Esophagus muscularis mucosa (tissue), 4 donors: ENCODE results near the gene CFHR4. TPM values are rescaled to one million over a fixed set of nuclear protein-coding genes. Genes with fewer than 3 reads are reported as not detected.

Experiments
- DNase-seq: peaks from one replicate; pipeline ENCODE4 v3.0.0-alpha.2; 2017; ENCODE audit errors: extremely low spot score
- H3K27ac ChIP-seq, 4 donors: fragments of 200-600 bp; sonication (generic); replicated peaks in 1 of 4; 1 replicate in 3 of 4; 2 replicates in 1 of 4; pipeline ENCODE4 v1.5.1; 2016 to 2019; ENCODE audit warnings: mild to moderate bottlenecking in 1 of 4
- H3K27me3 ChIP-seq, 4 donors: fragments of 200-600 bp; sonication (generic); one replicate each; pipeline versions ENCODE4 v1.5.1 to v1.6.0; 2016 to 2019
- H3K36me3 ChIP-seq, 4 donors: fragments of 200-600 bp; sonication (generic); one replicate each; pipeline ENCODE4 v1.5.1; 2016 to 2019
- H3K4me1 ChIP-seq, 4 donors: fragments of 200-600 bp; sonication (generic); one replicate each; pipeline ENCODE4 v1.5.1; 2016 to 2019
- H3K4me3 ChIP-seq, 4 donors: fragments of 200-600 bp; sonication (generic); 1 replicate in 2 of 4; 2 replicates in 2 of 4; pipeline ENCODE4 v1.5.1; 2016 to 2019; ENCODE audit warnings: mild to moderate bottlenecking in 4 of 4, moderate library complexity in 1 of 4
- H3K9me3 ChIP-seq, 4 donors: fragments of 200-600 bp; sonication (generic); 1 replicate in 3 of 4; 2 replicates in 1 of 4; pipeline ENCODE4 v1.5.1; 2016 to 2019
- EP300 ChIP-seq: sonication (generic); formaldehyde crosslinking; IDR thresholded peaks from one replicate; pipeline ENCODE4 v1.6.1; 2017; ENCODE audit warnings: antibody characterized with exemption
- POLR2A ChIP-seq: fragments of 450-650 bp; IDR thresholded peaks from one replicate; pipeline ENCODE4 v1.6.1; 2017; ENCODE audit warnings: antibody characterized with exemption, moderate library complexity, mild to moderate bottlenecking, low read depth
- POLR2AphosphoS5 ChIP-seq, 2 donors: sonication (generic); formaldehyde crosslinking; IDR thresholded peaks; one replicate each; pipeline ENCODE4 v1.6.1; 2017; ENCODE audit warnings: antibody characterized with exemption in 2 of 2
- WGBS: methylation state at CpG from one replicate; pipeline ENCODE4 v1.1.5; 2018; 5-methylcytosine and 5-hydroxymethylcytosine counted together
- intact Hi-C: fragments of 100-400 bp; cut with DNase I; formaldehyde crosslinking; loops from one replicate; pipeline ENCODE4 v1.15.1; 2023
- total RNA-seq, 4 donors: library from RNA; depleted of rRNA; stranded (reverse); fragments of >200 nt; gene quantifications; one replicate each; pipeline versions ENCODE4 v1.1.0 to v1.2.1, GENCODE V29; 2016
- TF ChIP-seq, protein P1 (sequence below), 3 experiments: fragments of 200-600 bp in 2 of 3; fragments of 450-650 bp in 1 of 3; sonication (generic) in 2 of 3; IDR thresholded peaks; one replicate each; pipeline ENCODE4 v1.5.1; 2017 to 2019; ENCODE audit warnings: antibody characterized with exemption in 3 of 3, mild to moderate bottlenecking in 2 of 3, moderate library complexity in 1 of 3

Gene CFHR4
- total RNA-seq, 4 donors from 2014 or later: not detected

DNA sequence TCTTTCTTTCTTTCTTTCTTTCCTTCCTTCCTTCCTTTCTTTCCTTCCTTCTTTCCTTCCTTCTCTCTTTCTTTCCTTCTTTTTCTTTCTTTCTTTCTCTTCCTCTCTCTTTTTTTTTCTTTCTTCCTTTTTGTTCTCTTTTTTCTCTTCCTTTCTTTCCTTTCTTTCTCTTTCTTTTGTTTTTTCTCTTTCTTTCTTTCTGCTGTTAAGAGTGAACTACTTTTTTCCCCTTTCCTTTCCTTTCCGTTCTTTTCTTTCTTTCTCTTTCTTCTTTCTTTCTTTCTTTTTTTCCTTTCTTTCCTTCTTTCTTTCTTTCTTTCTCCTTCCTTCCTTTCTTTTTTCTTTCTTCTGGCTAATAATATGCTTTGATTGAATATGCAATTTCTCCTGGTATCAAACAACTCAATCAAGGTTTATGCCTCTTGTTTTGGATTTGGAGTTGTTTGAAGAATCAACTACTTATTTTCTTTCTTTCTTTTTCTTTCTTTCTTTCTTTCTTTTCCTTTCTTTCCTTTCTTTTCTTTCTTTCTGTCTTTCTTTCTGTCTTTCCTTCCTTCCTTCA is 27.4 kb upstream of the CFHR4 start:
- intact Hi-C loops: no loop called here
- no peak for TF ChIP-seq EP300
- TF ChIP-seq, protein P1, sequence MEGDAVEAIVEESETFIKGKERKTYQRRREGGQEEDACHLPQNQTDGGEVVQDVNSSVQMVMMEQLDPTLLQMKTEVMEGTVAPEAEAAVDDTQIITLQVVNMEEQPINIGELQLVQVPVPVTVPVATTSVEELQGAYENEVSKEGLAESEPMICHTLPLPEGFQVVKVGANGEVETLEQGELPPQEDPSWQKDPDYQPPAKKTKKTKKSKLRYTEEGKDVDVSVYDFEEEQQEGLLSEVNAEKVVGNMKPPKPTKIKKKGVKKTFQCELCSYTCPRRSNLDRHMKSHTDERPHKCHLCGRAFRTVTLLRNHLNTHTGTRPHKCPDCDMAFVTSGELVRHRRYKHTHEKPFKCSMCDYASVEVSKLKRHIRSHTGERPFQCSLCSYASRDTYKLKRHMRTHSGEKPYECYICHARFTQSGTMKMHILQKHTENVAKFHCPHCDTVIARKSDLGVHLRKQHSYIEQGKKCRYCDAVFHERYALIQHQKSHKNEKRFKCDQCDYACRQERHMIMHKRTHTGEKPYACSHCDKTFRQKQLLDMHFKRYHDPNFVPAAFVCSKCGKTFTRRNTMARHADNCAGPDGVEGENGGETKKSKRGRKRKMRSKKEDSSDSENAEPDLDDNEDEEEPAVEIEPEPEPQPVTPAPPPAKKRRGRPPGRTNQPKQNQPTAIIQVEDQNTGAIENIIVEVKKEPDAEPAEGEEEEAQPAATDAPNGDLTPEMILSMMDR (IDR thresholded peaks at IDR 0.05): no peak
- H3K4me1 ChIP-seq: no peaks in the 10 kb centered on the region
- H3K27me3 ChIP-seq: no peaks in the 10 kb centered on the region
- DNase-seq: no peak
- H3K36me3 ChIP-seq: no peaks in the 10 kb centered on the region
- WGBS: 92% methylated on average over 1 of the region's 1 CpG
- H3K4me3 ChIP-seq: no peak overlapping the region
- peaks cover 0 to 7% (median 0%) of the 10 kb centered on the region in 4 donors for H3K9me3 ChIP-seq
- no peak overlapping the region for H3K27ac ChIP-seq

DNA sequence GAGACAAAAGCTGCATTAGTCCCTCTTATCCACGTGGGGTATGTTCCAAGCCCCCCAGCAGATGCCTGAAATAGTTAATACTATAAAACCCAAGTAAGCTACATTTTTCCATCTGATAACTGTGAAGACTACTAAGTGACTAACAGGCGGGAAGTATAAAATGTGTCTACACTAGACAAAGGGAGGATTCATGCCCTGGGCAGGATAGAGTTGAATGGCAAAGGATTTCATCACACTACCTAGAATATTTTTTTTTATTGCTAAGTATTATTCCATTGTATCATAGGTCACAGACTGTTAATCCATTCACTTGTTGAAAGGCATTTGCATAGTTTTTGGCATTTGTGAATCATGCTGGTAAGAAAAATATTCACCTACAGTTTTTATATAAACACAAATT is 26.4 kb upstream of the CFHR4 start:
- intact Hi-C loops: no loop called here
- TF ChIP-seq POLR2AphosphoS5 (IDR thresholded peaks at IDR 0.05) (no peak), POLR2A (no peak), EP300 (no peak)
- TF ChIP-seq, protein P1 (IDR thresholded peaks at IDR 0.05): no peak
- no peak for DNase-seq
- Histone ChIP-seq H3K36me3 (no peaks in the 10 kb centered on the region), H3K27ac (no peak overlapping the region), H3K4me3 (no peak overlapping the region), H3K27me3 (no peaks in the 10 kb centered on the region), H3K9me3 (peaks cover 0 to 7% (median 2%) of the 10 kb centered on the region in 4 donors), H3K4me1 (no peaks in the 10 kb centered on the region)
- WGBS: 69% methylated on average over 2 of the region's 2 CpGs

DNA sequence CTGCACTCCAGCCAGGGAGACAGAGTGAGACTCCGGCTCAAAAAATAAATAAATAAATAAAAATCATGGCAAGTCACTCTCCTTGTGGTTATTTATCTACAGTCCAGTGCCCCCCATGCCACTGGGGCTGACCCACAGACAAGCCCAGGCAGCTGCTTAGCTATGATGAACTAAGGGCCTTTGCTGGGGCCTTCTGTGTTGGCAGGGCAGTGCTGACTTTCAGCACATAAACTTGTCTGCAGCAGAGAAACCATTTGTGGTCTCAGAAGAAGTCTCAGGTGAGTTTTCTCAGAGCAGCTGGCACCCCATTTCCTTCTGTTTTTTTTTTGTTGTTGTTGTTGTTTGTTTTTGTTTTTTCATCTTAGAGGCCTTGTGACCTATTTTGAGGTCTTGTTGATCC is 20.9 kb upstream of the CFHR4 start:
- no peak overlapping the region for H3K4me3 ChIP-seq
- TF ChIP-seq, protein P1 (IDR thresholded peaks at IDR 0.05): no peak
- TF ChIP-seq EP300 (no peak), POLR2AphosphoS5 (IDR thresholded peaks at IDR 0.05) (no peak), POLR2A (no peak)
- H3K27me3 ChIP-seq: no peaks in the 10 kb centered on the region
- intact Hi-C loops: no loop called here
- no peaks in the 10 kb centered on the region for H3K36me3 ChIP-seq
- H3K27ac ChIP-seq: no peak overlapping the region
- peaks cover 0 to 7% (median 2%) of the 10 kb centered on the region in 4 donors for H3K9me3 ChIP-seq
- 100% methylated on average over 1 of the region's 1 CpG for WGBS
- no peak for DNase-seq
- no peaks in the 10 kb centered on the region for H3K4me1 ChIP-seq

DNA sequence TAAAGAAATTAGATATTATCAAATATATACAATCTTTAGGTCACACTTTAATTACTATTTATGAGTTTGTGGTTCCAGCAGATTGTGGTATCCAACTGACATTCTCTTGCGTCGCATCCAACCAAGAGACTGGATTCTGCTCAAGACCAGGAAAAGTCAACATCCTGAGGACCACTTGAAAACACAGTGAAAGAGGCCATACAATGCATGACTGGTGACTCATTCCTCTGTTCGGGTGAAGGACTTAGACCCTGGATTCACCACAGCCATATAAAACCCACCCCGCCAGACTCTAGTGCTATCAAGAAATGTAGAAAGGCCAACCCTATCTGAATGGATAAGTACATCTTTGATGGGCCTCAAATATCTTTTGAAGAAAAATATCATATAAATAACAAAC is 14.5 kb upstream of the CFHR4 start:
- TF ChIP-seq POLR2AphosphoS5 (IDR thresholded peaks at IDR 0.05) (no peak), EP300 (no peak), POLR2A (no peak)
- TF ChIP-seq, protein P1 (IDR thresholded peaks at IDR 0.05): no peak
- 91% methylated on average over 4 of the region's 4 CpGs for WGBS
- Histone ChIP-seq H3K4me3 (no peak overlapping the region), H3K27me3 (peaks cover 0 to 11% (median 0%) of the 10 kb centered on the region in 4 donors), H3K27ac (no peak overlapping the region), H3K9me3 (no peaks in the 10 kb centered on the region), H3K36me3 (no peaks in the 10 kb centered on the region), H3K4me1 (peaks cover 0 to 7% (median 2%) of the 10 kb centered on the region in 4 donors)
- DNase-seq: no peak
- intact Hi-C loops: no loop called here

DNA sequence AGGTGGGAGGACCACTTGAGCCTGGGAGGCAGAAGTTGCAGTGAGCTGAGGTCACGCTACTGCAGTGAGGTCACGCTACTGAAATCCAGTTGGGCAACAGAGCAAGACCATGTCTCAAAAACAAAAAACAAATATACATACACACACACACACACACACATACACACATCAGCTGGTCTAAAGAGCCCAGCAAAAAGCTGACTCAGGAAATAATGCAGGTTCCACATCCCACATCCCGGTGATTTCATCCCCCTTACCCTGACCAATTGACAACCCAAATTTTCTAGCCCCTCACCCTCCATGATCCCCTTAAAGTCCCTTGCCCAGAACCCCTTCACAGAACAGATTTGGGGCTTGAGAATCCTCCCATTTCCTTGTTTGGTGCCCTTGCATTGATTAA is 11.9 kb upstream of the CFHR4 start:
- Histone ChIP-seq H3K27ac (no peak overlapping the region), H3K4me1 (peaks cover 0 to 7% (median 2%) of the 10 kb centered on the region in 4 donors), H3K4me3 (no peak overlapping the region), H3K36me3 (no peaks in the 10 kb centered on the region), H3K9me3 (no peaks in the 10 kb centered on the region), H3K27me3 (peaks cover 0 to 11% (median 0%) of the 10 kb centered on the region in 4 donors)
- intact Hi-C loops: no loop called here
- TF ChIP-seq, protein P1 (IDR thresholded peaks at IDR 0.05): no peak
- TF ChIP-seq EP300 (no peak), POLR2AphosphoS5 (IDR thresholded peaks at IDR 0.05) (no peak), POLR2A (no peak)
- DNase-seq: no peak
- whole genome bisulfite sequencing: 93% methylated on average over 3 of the region's 3 CpGs
